Cardiac septum (tissue), 1 donor: ENCODE data around the gene MPZL1. TPM values are rescaled to one million over a fixed set of nuclear protein-coding genes. Genes with fewer than 3 reads are reported as not detected.
"Not testable (repeated sequence)": the region's sequence is repeated elsewhere in the genome, so short reads cannot be mapped to it uniquely, and the experiment has no call there.

ENCODE experiments used
- DNase-seq: peaks from one replicate; pipeline ENCODE4 v3.0.0-alpha.2; 2020; ENCODE audit warnings: low spot score
- intact Hi-C: fragments of 100-400 bp; cut with DNase I; formaldehyde crosslinking; loops from one replicate; pipeline ENCODE4 v1.14.0; 2022
- total RNA-seq: library from RNA; stranded (reverse); fragmentation: NEBNext Ultra II Directional; extraction: Animal tissue kit (Norgen Biotek cat#: 25700); gene quantifications from one replicate; pipeline ENCODE4 v1.2.1, GENCODE V29; 2021
- donor health status: DM: no; HTN: no; CAD: no.

Gene MPZL1
- total RNA-seq, 1 donor from 2014 or later, result 35.7 TPM

DNA sequence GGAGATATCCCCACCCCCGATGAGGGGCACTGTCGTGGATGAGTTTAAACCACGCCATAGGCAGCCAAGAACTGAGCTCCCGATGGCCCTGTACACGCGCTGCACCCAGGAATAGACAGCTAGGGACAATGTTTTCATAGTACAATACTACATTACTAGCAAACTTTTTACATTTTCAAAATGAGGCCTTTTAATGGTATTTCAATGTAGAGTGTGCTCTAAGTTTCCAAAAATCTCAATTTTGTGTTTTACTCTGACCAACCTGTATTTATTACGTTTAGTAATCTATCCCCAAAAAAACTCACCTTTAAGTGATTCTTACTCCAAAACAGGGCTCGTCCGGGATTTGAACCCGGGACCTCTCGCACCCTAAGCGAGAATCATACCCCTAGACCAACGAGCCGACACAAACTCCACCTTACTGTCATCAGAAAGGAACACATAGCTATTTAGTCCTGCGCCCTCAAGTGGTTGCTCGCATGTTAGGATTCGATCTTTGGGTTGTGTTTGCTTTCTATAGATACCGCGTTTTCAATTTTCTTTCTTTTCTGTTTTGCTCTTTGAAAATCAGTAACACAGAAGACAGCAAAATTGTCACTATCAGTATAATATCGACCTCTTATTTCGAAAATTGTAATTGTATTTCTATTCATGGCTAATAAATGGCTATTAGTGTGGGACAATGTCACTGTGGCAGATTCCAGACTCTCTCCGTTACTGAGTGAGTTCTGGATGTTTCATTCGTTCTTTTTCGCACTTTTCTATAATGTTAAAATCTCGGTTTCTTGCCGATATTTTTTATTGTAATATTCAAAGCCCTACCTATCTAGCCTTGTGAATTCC is 6.4 kb upstream of the MPZL1 start:
- peak; percentile 87 for DNase-seq
- intact Hi-C loops, result loop anchor here (2.0 kb wide), 2 partner anchors 81 to 219 kb away; no protein-coding TSS in a partner anchor

DNA sequence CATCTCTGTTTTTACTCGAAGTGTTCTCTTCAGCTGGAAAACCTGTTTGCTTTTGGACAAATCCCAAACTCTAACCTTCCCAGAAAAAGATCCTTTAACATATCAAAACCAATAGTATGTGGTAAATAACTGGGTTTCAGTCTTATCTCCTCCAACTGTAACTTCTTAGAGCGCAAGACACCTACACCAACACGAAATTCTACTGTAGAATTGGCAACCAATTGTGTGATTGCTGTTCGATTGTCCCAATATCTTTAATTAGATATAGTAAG is 5.8 kb upstream of the MPZL1 start:
- DNase-seq, result no peak
- intact Hi-C loops, result loop anchor here (2.0 kb wide), 2 partner anchors 81 to 219 kb away; no protein-coding TSS in a partner anchor

DNA sequence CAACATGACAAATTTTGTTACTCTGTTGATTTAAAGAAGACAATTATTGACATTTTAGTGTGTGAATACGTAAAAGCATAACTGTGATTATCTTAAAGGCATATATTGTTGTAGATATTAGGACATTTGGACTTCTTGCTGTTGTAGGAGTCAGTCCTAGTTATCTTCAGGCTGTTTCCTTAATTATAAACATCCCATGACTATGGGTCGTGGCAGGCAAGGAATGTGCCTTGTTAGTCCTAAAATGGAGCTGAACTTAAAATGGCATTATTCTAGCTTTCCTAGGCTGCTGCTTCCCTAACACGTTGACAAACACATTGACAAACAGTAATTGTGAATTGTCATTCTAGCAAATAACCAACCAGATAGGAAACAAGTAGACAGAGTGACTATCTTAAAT is 4.4 kb upstream of the MPZL1 start:
- DNase-seq, result no peak
- intact Hi-C loops, result no loop called here

DNA sequence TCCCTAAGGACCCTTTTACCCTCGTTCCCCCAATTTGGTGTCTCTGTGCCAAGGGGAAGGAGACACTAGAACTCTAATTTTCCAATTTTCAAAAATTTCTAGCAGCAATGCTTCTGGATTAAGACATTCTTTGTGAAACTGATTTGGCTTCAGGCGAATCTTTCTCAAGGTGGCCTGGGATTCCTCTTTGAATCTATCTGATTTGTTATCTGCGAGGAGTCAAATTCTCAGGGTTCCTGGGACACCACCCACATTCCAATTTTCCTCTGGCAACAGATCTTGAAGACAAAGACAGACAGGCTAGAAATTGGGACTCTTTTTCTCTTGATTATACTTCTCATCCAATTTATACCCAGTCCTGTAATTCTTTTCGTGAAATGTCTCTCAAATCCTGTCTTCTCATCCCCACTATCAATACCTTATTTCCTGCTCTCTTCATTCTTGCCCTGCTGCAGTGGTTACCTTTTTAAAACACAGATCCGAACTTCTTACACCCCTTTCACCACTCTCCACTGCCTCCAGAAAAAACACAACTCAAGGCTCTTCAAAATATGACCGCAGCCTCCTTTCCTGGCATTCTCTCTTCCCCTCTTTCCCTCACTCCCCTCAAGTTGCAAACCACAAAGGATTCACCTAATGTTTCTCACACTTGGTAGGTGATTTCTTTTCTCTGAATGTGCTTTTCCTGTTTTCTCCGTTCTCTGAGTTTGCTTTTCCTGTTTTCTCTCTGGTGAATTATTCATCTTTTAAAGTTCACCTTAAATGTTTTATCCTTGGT is 2.7 kb upstream of the MPZL1 start:
- intact Hi-C loops, result no loop called here

DNA sequence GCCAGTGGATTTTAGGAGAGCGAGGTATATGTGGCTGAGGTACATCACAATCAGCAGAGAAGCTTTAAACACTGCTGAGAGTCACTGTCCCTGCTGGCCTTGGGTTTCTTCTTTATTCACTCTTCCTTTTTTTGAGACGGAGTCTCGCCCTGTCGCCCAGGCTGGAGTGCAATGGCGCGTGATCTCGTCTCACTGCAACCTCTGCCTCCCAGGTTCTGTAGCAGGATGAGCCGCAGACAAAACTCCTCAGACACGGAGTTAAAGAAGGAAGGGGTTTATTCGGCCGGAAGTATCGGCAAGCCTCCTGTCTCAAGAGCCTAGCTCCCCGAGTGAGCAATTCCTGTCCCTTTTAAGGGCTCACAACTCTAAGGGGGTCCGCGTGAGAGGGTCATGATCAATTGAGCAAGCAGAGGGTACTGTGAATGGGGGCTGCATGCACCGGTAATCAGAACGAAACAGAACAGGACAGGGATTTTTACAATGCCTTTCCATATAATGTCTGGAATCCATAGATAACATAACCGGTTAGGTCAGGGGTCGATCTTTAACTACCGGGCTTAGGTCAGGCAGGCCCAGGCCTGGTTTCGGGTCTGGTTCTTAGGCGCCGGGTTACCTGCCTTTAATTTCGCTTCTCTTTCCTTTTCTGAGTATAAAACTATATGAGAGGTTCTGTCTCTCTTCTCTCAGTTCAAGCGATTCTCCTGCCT is 1.9 kb upstream of the MPZL1 start:
- not testable (repeated sequence) for DNase-seq
- intact Hi-C loops, result loop anchor here (2.0 to 5.0 kb wide), 3 partner anchors 83 to 362 kb away; partner anchors contain the start of genes DCAF6 and MPC2

More for the DNA sequence above, 2.7 kb upstream of the MPZL1 start:
- no peak for DNase-seq

DNA sequence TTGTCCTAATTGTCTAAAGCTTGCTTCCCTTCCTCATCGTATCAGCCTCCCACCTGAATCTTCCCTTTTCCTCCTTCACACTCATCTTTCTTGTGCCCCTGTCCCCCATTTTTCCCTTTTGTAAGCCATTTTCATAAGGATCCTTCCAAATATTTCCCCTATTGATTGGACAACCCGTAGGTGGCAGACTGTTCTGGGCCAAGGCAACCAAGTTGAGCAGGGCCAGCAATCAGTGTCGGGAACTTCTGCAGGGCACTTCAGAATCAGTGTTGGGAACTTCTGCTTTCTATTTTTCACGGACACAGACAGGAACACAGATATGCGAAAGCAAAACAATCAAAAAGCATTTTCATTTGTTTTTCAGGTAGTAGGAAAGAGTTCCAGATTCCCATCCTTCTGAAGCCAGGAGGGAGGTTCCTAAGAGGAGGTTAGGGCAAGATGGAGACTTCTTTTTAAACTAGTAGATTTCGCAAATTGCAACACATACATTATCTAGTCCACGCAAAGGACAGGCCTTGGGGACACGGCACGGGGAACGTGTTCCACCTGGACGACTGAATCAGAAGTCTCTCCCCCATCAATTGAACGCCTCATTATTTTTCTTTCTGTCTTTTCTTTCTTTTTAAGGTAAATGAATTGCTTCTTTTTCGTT is 691 bp upstream of the MPZL1 start:
- peak; percentile 82 for DNase-seq
- intact Hi-C loops, result loop anchor here (2.0 to 5.0 kb wide), 3 partner anchors 82 to 361 kb away; partner anchors contain the start of genes DCAF6 and MPC2

DNA sequence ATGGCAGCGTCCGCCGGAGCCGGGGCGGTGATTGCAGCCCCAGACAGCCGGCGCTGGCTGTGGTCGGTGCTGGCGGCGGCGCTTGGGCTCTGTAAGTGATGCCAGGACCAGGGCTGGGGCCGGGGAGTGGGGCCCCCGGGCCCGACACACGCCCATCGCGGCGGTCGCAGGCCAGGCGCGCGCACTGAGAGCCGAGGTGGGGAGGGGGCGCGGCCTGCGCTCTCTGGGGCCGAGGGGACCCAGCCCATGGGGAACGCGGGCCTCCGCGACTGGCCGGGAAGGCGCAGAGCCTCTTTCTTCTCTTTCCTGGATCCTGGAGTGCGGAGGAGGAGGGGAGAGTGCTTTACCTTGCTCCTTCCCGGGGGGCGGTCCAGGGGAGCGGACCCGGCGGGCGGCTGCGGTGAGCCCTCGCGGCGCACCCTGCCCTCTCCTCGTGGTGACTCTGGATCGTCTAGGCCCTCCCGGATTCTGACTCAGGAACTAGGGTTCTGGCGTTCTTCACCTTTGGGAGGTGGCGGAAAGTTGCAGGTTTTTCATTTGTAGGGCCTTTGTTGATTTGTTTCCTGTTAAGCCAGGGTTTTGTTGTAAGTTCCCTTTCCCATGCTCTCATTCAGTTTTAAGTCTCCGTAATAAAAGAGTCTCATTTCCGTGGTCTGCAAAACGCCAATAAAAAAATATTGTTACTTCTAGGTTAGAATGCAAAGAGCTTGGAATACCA is 529 bp downstream of the MPZL1 start:
- no peak for DNase-seq
- intact Hi-C loops, result loop anchor here (5.0 kb wide), 1 partner anchor 360 kb away; no protein-coding TSS in a partner anchor

DNA sequence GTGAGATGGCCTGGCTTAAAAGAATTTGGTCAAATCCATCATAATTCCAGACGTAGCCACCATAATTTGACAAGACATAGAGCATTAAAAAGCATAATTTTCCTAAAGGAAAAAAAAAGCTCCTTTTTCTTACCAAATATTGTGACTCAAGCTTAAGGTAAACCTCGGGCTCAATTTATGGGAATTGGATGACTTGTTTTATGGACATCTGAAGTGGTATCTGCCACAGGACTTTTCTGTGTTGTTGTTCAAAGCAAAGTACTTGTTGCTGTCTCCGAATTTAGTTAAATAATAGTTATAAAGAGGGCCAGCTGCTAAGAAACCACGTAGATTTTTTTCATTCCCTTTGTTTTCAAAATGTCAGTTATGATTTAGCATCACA is 1.1 kb downstream of the MPZL1 start:
- DNase-seq, result no peak
- intact Hi-C loops, result loop anchor here (5.0 kb wide), 1 partner anchor 359 kb away; no protein-coding TSS in a partner anchor

DNA sequence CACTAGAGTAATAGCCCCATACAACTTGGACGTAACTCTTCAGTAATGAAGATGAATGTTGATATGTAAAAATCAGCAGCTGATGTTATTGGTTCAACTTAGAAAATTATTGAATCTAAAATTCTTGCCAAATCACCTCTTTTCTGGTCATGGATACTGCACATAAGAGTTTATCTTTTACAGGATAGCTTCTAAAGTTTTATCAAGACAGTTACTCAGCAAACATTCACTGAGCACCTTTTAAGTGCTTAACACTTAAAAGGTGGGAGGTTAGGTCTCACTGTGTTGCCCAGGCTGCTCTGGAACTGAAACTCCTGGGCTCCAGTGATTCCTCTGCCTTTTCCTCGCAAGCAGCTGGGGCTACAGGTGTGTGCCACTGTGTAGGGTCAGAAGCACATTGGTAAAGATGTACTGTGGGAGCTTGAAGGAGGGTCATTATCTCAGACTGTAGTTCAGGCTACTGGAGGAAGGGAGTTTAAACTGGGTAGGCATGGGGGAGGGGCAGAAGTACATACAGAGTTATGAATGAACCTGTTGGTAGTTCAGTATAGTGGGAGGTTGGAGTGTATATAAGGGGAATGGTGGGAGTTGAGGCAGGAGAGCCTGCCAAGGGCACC is 2.0 kb downstream of the MPZL1 start:
- no peak for DNase-seq
- intact Hi-C loops, result loop anchor here (5.0 kb wide), 1 partner anchor 358 kb away; no protein-coding TSS in a partner anchor

DNA sequence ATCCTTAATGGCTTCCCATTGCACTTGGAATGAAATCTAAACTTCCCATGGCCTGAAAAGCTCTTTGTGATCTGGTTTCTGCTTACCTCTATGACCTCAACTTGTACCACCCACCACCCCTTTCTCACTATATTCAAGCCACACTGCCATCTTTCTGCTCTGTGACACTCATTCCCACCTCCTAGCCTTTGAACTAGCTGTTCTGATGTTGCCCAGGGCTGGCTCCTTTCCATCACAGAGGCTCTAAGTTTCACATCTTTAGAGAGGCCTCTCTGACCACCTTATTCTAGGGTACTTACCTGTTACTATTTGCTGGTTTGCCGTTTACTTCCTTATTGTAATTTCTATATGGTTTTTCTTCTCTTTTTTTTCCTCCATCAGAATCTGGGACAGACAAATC is 4.2 kb downstream of the MPZL1 start:
- intact Hi-C loops, result no loop called here
- no peak for DNase-seq

DNA sequence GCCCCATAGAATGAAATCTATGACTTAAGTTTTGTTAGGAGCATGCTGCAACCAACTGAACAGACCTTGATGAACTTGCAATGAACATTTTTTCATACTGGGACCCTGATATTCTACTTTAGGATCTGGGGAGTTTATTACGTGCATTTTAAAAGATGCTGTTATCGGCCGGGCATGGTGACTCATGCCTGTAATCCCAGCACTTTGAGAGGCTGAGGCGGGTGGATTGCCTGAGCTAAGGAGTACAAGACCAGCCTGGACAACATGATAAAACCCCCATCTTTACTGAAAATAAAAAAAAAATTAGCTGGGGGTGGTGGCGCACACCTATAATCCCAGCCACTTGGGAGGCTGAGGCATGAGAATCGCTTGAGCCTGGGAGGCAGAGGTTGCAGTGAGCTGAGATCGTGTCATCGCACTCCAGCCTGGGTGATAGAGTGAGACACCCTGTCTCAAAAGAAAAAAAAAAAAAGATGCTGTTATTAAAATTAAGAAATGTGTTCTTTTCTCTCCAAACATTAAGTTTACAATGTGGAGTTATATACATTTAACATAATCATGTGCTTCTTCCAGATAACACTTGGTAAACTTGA is 7.1 kb downstream of the MPZL1 start:
- intact Hi-C loops, result no loop called here
- no peak for DNase-seq

DNA sequence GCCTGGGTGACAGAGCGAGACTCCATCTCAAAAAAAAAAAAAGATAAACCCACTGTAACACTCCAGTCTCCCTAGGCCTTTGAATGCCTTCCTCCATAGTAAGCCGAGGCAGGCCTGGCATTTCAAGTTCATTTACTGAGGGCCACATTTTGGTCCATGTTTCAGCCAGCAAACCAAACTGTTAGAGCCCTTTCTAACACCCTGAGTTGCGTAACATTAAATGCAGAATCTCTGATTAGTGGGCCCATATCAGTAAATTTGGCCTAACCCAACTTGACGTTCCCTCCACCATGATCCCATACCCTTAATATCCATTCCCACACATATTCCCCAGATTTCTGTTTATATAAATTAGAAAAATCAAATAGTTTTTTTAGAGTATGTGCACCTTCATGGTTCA is 12.4 kb downstream of the MPZL1 start:
- intact Hi-C loops, result no loop called here
- no peak for DNase-seq

DNA sequence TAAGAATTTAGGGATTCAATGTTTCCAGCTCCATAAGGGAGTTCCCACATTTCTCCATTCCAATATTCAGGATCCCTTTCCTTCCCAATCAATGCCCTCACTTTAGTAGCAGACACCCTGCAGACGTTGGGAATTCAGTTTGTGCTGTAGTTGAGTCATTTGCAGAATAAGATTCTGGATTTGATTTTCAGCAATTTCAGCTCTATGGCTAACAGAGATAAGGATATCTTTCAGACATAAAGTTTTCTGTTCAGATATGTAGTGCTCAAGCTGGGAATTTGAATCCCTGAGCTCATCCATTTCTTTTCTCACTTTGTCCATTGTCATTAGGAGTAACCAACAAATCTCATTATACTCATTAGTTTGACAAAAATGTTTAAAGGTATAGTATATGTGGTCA is 13.1 kb downstream of the MPZL1 start:
- intact Hi-C loops, result no loop called here
- DNase-seq, result no peak

DNA sequence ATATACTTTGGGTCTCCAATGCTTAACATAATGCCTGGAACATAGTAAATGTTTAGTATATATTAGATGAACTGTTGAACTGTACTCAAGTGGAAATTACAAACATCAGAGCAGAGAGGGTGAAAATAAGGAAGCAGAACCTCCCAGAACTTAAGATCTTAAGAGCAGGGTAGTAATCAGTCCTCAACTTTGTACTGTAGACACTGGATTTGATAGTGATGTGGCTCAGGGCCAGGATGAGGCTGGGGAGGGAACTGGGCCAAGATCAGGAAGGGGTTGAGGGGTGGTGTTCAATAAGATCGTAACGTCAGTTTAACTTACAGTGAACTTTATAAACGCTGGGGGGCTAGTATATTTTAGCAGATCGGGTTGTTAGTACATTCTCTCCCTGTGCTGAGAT is 15.4 kb downstream of the MPZL1 start:
- intact Hi-C loops, result no loop called here
- no peak for DNase-seq

DNA sequence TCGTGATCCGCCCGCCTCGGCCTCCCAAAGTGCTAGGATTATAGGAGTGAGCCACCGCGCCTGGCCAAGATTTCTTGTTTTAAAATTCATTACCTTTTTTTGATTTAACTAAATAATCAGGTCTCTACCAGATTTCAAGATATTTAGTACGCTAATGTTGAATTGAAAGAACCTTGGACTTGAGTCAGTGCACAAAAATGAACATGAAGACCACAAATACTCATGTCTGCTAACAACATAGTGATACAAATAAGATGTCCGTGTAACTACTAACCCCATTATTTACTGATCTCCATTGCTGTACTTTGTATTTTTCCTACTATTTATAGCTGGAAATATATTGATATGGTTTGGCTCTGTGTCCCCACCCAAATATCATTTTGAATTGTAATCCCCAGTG is 16.4 kb downstream of the MPZL1 start:
- no peak for DNase-seq
- intact Hi-C loops, result no loop called here

DNA sequence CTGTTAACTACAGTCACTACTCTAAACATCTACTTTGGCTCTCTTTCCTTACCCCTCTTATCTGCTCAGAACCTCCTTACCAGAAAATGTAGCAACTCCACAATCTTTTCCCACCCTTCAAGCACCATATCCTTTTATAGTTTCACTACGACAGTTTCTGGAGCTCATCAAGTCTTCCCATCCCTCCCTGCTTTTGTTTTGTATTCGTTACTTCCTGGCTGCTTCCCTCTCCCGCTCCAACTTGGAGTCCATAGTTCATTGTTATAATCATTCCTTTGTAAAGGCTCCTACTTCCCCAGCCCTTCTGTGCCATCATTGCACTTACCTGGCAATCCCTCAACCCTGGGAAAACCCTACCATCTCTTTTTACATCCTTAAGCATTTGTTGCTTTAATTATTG is 18.0 kb downstream of the MPZL1 start:
- no peak for DNase-seq
- intact Hi-C loops, result no loop called here

DNA sequence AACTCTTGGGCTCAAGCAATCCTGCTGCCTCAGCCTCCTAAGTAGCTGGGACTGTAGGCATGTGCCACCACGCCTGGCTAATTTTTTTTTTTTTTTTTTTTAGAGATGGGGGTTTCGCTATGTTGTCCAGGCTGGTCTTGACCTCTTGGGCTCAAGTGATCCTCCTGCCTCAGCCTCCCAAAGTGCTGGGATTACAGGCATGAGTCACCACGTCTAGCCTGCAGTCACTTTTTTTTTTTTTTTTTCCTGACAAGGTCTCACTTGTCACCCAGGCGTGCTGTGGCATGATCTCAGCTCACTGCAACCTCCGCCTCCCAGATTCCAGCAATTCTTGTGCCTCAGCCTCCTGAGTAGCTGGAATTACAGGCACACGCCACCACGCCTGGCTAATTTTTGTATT is 19.3 kb downstream of the MPZL1 start:
- intact Hi-C loops, DNase-seq: not testable (repeated sequence)

DNA sequence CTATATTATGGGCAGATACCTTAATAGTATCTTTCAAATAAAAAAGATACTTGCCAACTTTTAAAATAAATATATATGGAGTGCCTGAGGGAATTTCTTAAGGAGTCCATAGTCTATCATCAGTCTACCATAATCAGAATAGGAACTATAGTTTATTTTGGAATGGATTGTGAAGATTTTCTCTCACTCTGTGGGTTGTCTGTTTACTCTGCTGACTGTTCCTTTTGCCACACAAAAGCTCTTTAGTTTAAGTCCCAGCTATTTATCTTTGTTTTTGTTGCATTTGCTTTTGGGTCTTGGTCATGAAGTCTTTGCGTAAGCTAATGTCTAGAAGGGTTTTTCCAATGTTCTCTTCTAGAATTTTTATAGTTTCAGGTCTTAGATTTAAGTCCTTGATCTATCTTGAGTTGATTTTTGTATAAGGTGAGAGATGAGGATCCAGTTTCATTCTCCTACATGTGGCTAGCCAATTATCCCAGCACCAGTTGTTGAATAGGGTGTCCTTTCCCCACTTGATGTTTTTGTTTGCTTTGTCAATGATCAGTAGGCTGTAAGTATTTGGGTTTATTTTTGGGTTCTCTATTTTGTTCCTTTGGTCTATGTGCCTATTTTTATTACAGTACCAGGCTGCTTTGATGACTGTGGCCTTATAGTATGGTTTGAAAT is 20.7 kb downstream of the MPZL1 start:
- DNase-seq, intact Hi-C loops: not testable (repeated sequence)
